Peyer's patch (tissue), 4 donors: ENCODE results near the gene TOX2.

ENCODE experiments used
- POLR2A ChIP-seq, 2 donors: fragments of 450-650 bp; IDR thresholded peaks; one replicate each; pipeline ENCODE4 v1.5.1; 2017; ENCODE audit warnings: antibody characterized with exemption in 2 of 2, mild to moderate bottlenecking in 2 of 2, moderate library complexity in 2 of 2
- TF ChIP-seq, protein P1 (sequence below), 6 experiments: fragments of 450-650 bp in 4 of 6; fragments of 200-600 bp in 2 of 6; sonication (generic) in 1 of 6; IDR thresholded peaks; one replicate each; pipeline ENCODE4 v1.5.1; 2017 to 2019; ENCODE audit warnings: antibody characterized with exemption in 6 of 6, mild to moderate bottlenecking in 3 of 6, moderate library complexity in 1 of 6

DNA sequence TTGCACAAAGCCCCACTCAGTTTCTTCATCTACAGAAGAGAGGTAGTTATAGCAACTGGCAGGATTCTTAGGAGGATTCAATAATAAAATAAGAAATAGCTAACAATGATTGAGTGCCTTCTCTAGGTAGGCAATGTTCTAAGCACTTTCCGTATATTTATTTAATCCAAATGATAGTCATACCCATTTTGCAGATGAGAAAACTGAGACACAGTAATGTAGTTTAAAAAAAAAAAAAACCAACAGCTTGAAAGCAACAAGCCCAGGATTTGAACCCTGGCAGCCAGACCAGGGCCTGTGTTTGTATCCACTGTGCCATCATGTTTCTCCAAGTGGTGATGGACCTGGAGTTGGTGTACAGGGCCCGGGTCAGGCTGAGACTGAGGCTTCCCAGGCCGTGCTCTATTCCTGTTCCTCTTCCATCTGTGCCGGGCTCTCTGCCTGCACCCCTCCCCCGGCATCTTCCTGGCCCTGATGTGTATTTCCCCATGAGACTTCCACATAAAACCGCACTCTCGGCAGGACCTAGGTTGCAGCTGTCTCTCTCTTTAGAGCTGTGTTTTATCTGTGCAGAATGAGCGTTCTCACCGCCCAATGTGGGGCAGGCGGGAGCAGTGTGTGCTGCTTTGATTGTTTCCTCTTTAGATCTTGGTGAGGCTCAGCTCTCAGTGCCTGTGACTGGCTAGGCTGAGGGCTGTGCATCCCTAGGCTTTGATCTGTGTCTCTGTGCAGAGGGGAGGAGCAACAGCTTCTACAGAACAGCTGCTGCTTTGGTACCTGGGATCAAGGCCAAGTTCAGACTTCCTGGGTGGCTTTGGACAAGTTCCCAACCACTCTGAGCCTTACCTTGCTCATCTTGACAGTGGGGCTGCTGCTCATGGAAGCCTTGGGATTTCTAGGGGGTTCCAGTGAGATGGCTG lies 49.5 kb downstream of the TOX2 start:
- TF ChIP-seq, protein P1, sequence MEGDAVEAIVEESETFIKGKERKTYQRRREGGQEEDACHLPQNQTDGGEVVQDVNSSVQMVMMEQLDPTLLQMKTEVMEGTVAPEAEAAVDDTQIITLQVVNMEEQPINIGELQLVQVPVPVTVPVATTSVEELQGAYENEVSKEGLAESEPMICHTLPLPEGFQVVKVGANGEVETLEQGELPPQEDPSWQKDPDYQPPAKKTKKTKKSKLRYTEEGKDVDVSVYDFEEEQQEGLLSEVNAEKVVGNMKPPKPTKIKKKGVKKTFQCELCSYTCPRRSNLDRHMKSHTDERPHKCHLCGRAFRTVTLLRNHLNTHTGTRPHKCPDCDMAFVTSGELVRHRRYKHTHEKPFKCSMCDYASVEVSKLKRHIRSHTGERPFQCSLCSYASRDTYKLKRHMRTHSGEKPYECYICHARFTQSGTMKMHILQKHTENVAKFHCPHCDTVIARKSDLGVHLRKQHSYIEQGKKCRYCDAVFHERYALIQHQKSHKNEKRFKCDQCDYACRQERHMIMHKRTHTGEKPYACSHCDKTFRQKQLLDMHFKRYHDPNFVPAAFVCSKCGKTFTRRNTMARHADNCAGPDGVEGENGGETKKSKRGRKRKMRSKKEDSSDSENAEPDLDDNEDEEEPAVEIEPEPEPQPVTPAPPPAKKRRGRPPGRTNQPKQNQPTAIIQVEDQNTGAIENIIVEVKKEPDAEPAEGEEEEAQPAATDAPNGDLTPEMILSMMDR (IDR thresholded peaks at IDR 0.05) = no peak
- TF ChIP-seq POLR2A (IDR thresholded peaks at IDR 0.05) = no peak
